ENCODE measurements around the gene ZSWIM2.

Gene ZSWIM2

DNA sequence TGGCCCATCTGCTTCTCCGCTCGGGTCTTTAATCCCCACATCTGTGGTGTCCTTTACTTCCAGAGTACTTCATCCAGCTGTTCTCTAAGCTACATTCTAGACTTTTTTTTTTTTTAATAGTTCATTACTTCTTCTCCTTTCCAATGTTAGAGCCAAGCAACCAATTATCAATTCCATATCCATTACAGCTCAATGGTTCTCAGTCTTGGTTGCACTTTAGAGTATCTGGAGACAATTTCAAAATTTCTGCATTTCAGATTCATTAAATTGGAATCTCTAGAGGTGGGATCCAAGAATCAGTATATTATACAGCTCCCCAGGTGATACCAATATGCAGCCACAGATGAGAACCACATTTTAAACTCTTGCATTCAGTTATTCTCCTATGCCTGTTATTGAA, 43.9 kb upstream of the ZSWIM2 start:
- Histone ChIP-seq H3K36me3 (ENCODE audit: insufficient read depth, low read length) (no peaks in the 10 kb centered on the region), H3K79me2 (ENCODE audit: insufficient read depth, low read length) (no peaks in the 10 kb centered on the region), H4K20me1 (ENCODE audit: insufficient read depth, low read length) (no peaks in the 10 kb centered on the region), H3K4me1 (ENCODE audit: insufficient read depth, low read length, severe bottlenecking) (no peaks in the 10 kb centered on the region), H3F3A (ENCODE audit: insufficient read depth, low read length) (no peaks in the 10 kb centered on the region), H3K4me2 (ENCODE audit: low read length) (no peak overlapping the region), H3K4me3 (ENCODE audit: low read depth, low read length, poor library complexity, severe bottlenecking) (no peak overlapping the region), H2AFZ (ENCODE audit: low read length) (no peak overlapping the region), H3K9me3 (ENCODE audit: low read length) (no peaks in the 10 kb centered on the region), H3K27ac (ENCODE audit: low read depth, low read length, poor library complexity, severe bottlenecking) (no peak overlapping the region), H3K9me2 (ENCODE audit: low read depth, low read length) (no peaks in the 10 kb centered on the region), H3K9ac (ENCODE audit: low read length) (no peak overlapping the region), H3K27me3 (ENCODE audit: insufficient read depth, low read length) (no peaks in the 10 kb centered on the region)
- TF ChIP-seq, protein P1, sequence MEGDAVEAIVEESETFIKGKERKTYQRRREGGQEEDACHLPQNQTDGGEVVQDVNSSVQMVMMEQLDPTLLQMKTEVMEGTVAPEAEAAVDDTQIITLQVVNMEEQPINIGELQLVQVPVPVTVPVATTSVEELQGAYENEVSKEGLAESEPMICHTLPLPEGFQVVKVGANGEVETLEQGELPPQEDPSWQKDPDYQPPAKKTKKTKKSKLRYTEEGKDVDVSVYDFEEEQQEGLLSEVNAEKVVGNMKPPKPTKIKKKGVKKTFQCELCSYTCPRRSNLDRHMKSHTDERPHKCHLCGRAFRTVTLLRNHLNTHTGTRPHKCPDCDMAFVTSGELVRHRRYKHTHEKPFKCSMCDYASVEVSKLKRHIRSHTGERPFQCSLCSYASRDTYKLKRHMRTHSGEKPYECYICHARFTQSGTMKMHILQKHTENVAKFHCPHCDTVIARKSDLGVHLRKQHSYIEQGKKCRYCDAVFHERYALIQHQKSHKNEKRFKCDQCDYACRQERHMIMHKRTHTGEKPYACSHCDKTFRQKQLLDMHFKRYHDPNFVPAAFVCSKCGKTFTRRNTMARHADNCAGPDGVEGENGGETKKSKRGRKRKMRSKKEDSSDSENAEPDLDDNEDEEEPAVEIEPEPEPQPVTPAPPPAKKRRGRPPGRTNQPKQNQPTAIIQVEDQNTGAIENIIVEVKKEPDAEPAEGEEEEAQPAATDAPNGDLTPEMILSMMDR (IDR thresholded peaks at IDR 0.05; ENCODE audit: low read length), result no peak
- TF ChIP-seq EZH2 (IDR thresholded peaks at IDR 0.05; ENCODE audit: borderline replicate concordance, low read length), result no peak

DNA sequence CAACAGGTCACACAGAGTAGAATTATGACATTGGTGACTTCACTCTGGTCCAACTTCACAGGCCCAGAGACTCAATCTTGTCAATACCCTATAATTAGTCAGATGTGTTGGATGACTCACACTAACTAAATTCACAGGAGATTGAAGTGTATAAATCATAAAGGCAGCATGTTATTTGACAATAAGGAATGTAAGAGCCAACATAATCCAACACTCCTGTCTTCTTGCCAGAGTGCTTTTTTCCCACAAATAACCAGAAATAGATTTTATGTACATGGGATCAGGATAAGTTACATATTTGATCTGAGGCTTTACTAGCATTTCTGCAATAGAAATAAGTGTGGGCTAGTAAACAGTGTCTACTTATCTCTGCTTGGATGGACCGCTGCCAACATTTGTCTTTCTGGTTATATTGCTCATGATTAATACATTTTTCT, 42.2 kb upstream of the ZSWIM2 start:
- H3K9me3 ChIP-seq (ENCODE audit: low read length), result no peaks in the 10 kb centered on the region
- no peak overlapping the region for H3K27ac ChIP-seq (ENCODE audit: low read depth, low read length, poor library complexity, severe bottlenecking)
- H4K20me1 ChIP-seq (ENCODE audit: insufficient read depth, low read length), result no peaks in the 10 kb centered on the region
- no peaks in the 10 kb centered on the region for H3F3A ChIP-seq (ENCODE audit: insufficient read depth, low read length)
- H3K79me2 ChIP-seq (ENCODE audit: insufficient read depth, low read length), result no peaks in the 10 kb centered on the region
- no peaks in the 10 kb centered on the region for H3K27me3 ChIP-seq (ENCODE audit: insufficient read depth, low read length)
- no peak overlapping the region for H3K4me3 ChIP-seq (ENCODE audit: low read depth, low read length, poor library complexity, severe bottlenecking)
- no peak overlapping the region for H3K9ac ChIP-seq (ENCODE audit: low read length)
- TF ChIP-seq, protein P1 (IDR thresholded peaks at IDR 0.05; ENCODE audit: low read length), result no peak
- TF ChIP-seq EZH2 (IDR thresholded peaks at IDR 0.05; ENCODE audit: borderline replicate concordance, low read length), result no peak
- H3K9me2 ChIP-seq (ENCODE audit: low read depth, low read length), result no peaks in the 10 kb centered on the region
- no peaks in the 10 kb centered on the region for H3K36me3 ChIP-seq (ENCODE audit: insufficient read depth, low read length)
- H3K4me1 ChIP-seq (ENCODE audit: insufficient read depth, low read length, severe bottlenecking), result no peaks in the 10 kb centered on the region
- no peak overlapping the region for H3K4me2 ChIP-seq (ENCODE audit: low read length)
- no peak overlapping the region for H2AFZ ChIP-seq (ENCODE audit: low read length)

DNA sequence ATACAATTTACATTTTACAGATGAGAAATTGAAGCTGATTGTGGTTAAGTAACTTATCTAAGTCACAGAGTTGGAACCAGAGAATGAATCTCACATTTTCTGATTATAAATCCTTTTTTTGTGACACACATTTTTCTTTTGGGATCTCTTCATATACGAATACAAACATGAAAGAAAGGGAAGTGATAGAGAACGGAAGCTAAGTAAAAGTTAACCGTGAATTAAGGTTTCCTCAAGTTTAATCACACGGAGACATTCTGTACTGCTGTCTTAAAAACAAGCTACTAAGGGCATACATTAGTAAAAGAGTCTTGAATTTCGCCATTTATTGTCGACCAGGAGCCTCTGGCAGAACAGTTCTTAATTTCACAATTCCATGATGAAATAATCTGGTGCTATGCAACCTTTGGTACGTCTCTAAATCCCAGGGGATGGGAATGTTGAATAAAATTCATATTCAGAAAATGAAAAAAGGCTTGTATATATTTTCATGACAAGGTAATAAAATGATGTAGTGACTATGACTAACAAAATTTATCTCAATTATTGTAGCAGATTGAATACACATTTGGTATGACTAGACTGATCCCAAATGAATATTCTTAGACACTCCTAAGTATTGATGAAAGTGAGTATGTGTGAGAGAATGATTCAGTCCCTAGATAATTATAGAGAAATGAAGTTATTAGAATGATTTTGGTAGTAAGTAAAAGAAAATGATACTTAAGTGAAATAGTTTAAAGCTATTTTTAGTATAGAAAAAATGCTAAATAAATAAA, 40.3 kb upstream of the ZSWIM2 start:
- no peaks in the 10 kb centered on the region for H3K79me2 ChIP-seq (ENCODE audit: insufficient read depth, low read length)
- H3F3A ChIP-seq (ENCODE audit: insufficient read depth, low read length), result no peaks in the 10 kb centered on the region
- no peaks in the 10 kb centered on the region for H3K9me3 ChIP-seq (ENCODE audit: low read length)
- H3K4me1 ChIP-seq (ENCODE audit: insufficient read depth, low read length, severe bottlenecking), result no peaks in the 10 kb centered on the region
- no peaks in the 10 kb centered on the region for H3K9me2 ChIP-seq (ENCODE audit: low read depth, low read length)
- H3K4me3 ChIP-seq (ENCODE audit: low read depth, low read length, poor library complexity, severe bottlenecking), result no peak overlapping the region
- H3K27me3 ChIP-seq (ENCODE audit: insufficient read depth, low read length), result no peaks in the 10 kb centered on the region
- H3K4me2 ChIP-seq (ENCODE audit: low read length), result no peak overlapping the region
- H4K20me1 ChIP-seq (ENCODE audit: insufficient read depth, low read length), result no peaks in the 10 kb centered on the region
- H3K9ac ChIP-seq (ENCODE audit: low read length), result no peak overlapping the region
- TF ChIP-seq, protein P1 (IDR thresholded peaks at IDR 0.05; ENCODE audit: low read length), result no peak
- no peak for TF ChIP-seq EZH2 (IDR thresholded peaks at IDR 0.05; ENCODE audit: borderline replicate concordance, low read length)
- no peak overlapping the region for H3K27ac ChIP-seq (ENCODE audit: low read depth, low read length, poor library complexity, severe bottlenecking)
- no peaks in the 10 kb centered on the region for H3K36me3 ChIP-seq (ENCODE audit: insufficient read depth, low read length)
- H2AFZ ChIP-seq (ENCODE audit: low read length), result no peak overlapping the region
